Dermis microvascular lymphatic vessel endothelial cell (primary cell): ENCODE data around the gene SPTBN1. TPM values are rescaled to one million over a fixed set of nuclear protein-coding genes. Genes with fewer than 3 reads are reported as not detected.

Experiments used
- DNase-seq, 2 donors: peaks; one replicate each; pipeline versions ENCODE4 v3.0.0 to v3.0.0-alpha.2; 2010; ENCODE audit warnings: low read depth in 2 of 2
- total RNA-seq: library from RNA; depleted of rRNA; stranded (reverse); fragments of >200 nt; gene quantifications from 2 replicates; pipeline ENCODE4 v1.2.1, GENCODE V29; 2014

Gene SPTBN1
- total RNA-seq, 1 donor from 2014 or later, result 450 TPM

DNA sequence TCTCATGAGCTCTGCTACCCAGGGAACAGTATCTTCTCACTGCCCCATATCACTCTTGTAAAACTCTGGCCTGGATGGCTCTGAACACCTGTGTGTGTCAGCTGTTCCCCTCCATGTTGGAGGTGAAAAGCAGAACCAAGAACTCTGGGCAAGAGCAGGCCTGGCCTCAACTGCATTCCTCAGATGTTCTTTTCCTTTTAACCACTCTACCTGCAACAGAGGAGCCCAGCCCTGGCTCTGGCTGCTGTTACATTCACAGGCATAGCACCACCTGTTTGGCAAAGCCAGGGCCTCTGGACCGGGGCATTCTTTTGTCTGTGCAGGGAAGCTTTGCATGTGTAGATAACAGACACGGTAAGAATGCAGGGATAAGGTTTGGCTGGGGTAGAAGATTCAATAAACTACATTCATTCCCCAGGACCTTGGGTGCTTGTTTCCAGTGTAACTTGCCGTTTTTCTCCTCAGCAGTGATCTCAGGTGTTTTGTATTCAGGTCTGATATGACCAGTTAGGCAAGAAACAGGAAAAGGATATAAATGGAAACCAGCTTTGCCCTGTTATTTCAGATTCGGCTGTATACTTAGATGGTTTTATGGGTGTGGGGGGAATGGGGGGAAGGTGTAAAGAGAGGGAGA lies 95.1 kb downstream of the SPTBN1 start:
- DNase-seq, result no peak

DNA sequence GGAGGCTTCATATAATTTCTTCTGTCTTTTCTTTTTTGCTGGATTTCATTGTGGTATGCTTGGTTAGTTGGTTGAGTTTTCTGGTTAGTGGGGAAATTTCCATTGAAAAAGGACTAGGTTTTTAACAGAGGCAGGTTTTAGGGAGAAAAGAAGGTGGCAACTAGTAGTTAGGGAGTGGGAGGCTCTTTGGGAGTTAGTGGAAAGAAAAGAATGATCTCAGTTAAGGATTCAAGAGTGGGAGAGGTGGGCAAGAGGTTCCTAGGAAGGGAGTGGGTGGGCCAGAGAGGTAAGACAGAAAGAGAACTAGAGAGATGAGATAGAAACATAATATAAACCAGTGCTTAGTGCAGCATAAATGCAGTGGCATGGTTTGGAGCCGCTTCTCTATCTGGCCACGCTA lies 96.9 kb downstream of the SPTBN1 start:
- no peak for DNase-seq

DNA sequence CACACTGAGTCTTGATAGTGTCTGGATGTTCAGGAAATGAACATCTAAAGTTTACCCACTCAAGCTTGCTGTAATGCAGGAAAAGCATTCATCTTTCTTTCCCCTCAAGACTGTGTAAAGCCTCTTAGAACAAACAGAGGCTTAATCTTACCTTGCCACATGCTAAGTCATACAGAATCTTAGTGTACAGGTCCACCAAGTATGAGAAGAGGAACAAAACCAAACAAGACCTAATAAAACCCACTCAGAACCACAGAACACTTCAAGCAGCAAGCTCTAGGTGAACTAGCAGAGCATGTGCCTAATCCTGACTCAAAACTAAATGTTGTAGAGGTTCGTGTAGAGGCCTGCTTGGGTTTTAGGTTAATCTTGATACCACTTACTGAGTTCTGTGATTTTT lies 97.6 kb downstream of the SPTBN1 start:
- DNase-seq, result no peak

DNA sequence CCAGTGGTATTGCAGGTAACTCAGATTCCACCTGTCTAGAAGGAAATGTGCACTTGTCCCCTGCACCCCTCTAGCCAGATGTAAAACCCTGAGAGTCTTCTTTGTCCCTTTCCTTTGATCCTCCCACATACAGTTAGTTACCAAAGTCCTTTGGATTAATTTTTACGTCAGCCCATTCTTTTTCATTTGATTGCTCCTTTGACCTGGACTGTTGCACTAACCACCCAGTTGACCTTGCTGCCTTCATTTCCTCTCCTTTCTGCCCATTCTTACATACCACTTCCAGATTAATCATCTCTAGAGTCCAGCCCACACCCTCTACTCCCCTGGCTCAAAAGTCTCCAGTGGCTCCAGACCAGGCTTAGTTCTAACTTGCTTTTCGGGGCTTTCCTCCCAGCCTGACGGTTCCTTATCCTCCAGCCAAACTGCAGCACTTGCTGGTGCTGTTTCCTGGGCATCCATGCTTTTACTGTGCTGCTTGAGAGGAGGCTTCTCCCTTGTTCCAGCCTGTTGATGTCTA lies 99.3 kb downstream of the SPTBN1 start:
- no peak for DNase-seq

DNA sequence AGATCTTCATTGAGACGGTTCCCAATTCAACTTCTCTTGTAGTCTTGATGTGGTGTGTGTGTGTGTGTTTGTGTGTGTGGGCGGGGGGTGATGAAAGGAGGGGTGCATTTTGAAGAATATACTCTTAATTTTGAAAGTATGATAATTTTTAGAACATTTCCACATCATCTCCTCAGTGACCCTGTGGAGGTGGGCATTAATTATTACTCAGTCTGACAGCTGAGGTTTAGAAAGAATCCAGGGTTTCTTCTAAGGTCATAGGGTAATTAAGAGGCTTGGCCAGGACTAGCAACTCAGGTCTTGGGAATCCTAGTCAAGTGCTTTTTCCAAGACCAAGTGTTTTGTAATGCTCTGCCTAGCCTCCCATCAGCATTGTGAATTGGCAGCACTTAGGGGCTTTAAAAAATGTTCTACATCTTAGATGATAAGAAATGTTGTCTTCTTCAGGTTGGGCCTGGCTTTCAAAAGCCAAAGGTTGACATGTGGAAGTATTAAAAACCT lies 100.5 kb downstream of the SPTBN1 start:
- DNase-seq, result no peak

DNA sequence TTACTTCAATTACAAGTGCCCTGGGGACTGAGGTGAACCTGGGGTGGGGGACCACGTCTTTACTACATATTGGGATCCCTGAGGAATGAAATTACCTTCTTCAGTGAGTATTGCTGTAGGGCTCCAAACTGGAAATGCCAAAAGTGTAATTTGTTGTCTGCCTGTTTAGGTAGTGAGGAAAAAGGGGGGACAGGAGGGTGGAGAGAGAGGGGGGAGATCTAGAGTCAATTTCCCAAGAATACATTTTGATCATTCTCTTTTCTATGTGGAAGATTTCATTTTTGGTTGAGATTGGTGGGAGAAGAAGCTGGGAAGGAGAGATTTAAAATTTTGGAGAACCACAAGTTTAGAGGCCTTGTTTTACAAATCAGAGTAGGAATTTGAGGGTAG lies 101.1 kb downstream of the SPTBN1 start:
- no peak for DNase-seq

DNA sequence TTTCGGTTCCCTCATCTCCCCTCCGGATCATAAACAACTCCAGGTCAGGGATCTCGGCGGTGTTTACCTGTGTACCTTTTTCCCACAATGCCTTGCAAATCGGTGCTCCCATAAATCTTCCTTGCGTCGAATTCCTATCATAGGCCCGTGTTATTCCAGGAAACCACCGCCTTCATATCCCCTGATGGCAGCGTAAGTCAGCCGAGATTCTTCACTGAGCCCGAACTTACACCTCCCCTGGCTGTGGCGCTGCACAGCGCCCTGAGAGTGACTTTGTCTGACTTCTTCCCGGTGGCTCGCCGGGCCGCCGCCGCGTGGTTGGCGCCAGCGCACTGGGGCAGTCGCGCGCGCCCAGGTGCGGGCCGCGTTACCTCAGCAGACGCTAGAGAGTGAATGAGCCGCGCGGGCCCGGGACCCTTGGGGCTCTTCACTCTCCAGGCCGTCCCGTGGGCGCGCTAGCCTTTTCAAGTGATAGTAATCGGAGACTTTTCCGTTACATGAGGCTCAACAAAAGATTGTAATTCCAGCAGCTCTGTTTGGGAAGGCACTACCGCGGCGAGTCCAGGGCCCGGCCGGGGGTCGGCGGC lies 101.6 kb downstream of the SPTBN1 start:
- peak in 1 of 2 donors; percentile 74 for DNase-seq

DNA sequence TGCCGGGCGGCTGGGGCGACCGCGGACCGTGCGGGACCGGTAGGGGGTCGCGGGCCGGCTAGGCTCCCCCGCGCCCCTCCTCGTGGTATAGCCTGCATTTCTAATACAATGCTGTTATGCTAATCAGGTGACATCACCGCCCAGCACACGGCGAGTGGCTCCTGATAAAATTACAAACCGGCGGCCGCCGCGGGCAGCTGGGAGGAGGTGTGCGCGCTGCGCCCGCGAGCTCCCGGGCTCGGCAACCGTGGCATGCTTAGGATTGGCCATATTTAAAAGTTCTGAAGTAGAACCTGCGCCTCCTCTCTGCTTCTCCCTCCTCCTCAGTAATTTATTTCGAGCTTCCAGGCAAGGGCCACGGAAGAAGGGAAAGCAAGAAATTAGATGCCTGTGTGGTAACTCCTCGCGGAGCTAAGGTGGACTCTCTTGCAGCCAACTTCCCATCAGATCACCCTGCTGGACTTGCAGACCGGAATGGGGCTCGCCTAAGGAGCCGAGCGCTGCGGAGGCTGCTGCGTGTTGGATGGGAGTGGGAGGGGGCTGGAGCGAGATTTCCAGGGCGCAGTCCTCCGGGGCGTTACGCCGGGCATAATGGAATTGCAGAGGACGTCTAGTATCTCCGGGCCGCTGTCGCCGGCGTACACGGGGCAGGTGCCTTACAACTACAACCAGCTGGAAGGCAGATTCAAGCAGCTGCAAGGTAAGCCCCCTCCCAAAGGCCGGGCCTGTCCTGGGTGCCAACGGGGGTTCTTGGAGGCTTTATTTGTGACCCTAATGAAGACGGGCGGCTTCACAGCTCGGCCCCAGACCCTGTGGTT lies 102.3 kb downstream of the SPTBN1 start:
- peak in 1 of 2 donors; percentile 87 for DNase-seq

DNA sequence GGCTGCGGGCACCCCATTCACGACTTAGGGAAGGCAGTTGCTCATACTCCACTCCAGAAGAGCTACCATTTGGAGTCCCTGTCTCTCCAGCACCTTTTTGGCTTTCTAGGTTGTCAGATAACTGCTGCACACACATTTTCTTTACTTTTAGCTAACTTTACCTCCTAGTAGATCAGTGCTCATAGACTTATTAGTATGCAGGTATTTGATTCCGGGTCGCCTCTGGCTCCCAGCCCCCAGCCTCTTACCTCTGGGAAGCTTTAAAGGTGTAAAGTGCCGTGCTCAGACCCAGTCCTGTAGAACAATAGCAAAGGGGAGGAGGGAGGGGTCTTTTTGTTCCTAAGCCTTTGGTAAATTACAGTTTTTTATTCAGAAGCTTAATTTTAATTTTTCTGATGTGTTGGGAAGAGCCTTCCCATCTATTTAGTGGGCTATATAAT lies 102.9 kb downstream of the SPTBN1 start:
- no peak for DNase-seq

DNA sequence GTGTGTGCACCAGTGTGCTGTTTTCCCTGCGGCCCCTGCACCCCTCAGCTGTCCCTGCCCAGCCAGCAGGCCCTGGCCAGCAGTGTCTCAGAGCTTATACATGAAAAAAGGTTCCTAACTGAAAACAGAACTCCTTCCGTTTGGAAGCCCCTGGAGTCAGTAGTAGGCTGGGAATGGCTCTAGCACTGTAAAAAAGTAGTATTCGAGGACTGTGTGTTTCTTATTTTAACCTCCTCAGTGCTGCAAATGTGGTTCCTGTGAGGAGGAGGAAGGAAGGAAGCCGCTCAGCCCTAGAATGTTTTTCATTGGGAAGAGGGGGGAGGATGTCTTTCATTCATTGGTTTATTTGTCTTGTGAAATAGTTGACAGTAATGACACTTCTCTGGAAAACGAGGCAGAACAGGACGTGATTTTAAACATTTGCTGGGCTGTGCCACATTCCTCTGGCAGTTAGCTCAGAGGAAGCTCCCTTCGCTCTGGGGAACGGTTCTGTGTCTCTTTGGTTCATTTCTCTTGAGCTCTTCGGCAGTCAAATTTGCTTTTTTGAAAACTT lies 103.5 kb downstream of the SPTBN1 start:
- peak; percentile 80 to 89 for DNase-seq

DNA sequence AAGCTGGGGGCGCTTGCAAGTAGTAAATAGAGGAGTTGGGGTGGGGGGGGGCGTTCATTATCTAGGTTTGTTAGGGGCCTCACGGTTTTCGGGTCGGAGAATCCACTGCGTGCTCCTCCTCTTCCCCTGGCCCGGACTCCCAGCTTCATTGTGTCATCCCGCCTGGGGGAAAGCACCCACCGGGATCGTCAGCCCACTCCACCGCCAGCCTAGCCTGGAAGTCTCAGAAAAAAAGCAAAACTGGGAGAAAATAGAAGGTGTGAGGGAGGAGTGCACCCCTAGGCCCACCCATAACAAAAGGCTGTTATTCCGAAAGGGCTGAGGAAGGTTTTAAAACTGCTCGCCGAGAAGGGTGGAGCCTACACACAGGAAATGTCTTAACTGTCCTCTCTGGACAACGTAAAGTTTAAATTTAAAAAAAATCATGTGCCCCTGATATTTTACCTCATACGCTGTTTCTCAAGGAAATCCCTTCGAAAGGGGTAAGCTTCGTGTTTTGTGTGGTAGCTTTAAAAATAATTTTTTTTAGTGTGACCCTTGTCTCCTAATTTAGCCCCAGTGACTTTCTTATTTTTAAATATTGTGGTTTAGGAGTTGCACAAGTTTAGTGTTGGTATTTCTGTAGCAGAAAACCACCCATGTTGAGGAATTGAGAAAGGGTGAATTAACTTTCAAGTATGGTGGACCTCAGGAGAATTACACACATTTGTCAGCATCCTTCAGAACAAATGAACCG lies 104.2 kb downstream of the SPTBN1 start:
- DNase-seq, result peak in 1 of 2 donors; percentile 66

DNA sequence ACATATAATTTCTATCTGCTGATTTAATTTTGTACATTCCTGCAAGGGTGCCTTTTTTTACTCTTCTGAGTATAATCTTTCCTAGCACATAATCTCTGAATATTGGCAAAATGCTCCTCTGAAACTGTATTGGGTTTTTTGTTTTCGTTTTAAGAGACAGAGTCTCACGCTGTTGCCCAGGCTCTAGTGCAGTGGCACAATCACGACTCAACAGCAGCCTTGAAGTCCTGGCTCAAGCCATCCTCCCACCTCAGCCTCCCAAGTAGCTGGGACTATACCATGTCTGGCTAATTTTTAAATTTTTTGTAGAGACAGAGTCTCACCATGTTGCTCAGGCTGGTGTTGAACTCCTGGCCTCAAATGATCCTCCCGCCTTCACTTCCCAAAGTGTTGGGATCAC lies 104.9 kb downstream of the SPTBN1 start:
- DNase-seq, result no peak

DNA sequence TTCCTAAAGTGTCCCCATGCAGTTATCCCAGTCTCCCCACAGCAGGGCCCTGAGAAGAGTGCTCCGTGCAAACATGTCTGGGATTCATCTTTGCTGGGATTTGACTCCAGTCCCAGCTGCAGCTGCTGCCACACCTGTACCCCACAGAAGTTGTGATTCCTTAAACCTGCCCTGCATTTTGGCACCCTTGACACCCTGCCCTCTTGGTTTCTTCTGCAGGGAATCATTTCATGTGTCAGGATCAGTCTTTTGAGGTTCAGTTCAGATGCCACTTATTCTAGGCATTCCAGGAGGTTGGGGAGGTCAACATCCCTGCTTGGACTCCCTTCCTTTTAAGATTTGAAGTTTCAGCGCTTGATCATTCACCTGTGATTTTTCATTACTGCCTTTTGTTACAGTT lies 108.3 kb downstream of the SPTBN1 start:
- DNase-seq, result no peak

DNA sequence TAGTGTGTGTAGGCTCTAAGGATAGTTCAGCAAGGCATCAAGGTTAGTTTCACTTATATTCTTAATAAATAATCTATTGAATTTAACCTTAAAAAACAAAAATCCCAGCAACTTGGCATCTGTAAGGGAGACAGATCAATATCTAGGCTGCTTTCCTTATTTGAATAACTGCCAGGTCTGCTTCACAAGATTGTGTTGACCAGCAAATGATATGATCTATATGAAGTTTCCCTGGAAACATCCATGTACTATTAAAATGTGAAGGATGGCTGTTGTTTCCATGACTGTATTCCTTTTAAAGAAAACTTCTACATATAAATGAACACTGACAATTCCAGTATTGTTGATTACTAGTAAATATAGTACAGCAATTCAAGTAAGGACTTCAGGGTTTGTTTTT lies 109.4 kb downstream of the SPTBN1 start:
- no peak for DNase-seq

DNA sequence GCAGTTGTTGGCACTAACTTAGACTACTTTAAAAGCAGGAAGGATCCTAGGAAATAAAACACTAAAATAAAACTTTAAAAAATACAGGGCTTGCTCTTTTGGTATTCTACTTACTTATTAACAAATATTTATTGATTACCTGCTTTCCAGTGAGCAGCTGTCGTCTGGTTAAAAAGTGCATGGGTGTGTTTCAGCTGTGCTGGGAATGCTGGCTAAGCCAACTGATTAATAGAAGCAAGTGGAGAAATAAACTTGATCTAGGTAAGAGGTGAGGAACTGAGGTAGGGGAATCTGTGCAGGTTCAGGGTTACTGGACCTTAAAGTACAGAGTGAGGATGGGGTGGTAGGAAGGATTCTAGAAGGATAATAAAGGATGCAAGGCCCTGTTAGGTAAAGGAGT lies 110.8 kb downstream of the SPTBN1 start:
- no peak for DNase-seq

DNA sequence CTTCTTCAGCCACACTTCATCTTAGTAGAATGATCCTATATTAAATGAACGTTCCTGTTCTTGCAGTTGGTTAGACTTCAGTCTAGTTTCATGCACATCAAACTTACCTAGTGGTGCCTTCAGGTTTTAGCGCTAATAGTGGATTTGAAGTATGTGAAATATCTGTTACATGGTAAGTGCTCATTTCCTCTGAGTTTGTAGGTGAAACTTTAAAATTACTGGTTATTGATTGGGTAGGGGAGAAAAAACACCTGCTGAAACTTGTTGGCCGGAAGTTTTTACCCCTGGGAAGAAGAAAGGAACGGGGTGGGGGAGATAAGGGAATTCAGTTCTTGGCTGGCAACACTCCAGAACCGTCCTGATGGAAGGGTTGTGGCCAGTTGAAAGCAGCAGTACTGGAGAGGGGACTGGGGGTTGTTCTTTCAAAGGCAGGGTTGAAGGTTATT lies 112.8 kb downstream of the SPTBN1 start:
- no peak for DNase-seq

DNA sequence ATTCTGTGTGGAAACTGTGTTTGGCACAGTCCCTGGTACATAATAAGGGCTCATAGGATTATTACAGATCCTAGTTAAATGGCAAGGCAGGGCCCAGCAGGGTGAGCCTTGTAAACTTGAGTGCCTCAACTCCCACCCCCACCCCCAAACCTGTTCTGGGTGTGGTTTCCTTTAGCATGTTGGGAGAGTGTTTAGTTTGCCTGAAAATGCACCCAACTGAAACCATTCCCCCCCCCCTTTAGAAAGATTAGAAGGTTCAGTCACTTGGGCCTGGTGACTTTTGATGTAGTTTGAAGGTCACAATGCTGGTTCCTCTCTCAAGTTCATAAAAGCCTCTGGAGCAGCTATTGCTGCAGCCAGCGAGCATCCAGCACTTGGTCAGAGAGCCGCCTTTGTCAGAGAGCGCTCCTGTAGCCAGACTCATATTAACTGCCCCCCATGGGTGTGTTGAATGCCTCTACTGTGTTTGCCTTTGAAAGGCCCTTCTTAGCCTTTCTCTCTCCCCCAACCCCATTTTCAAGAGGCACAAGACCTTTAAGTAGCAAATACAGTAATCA lies 113.7 kb downstream of the SPTBN1 start:
- no peak for DNase-seq

DNA sequence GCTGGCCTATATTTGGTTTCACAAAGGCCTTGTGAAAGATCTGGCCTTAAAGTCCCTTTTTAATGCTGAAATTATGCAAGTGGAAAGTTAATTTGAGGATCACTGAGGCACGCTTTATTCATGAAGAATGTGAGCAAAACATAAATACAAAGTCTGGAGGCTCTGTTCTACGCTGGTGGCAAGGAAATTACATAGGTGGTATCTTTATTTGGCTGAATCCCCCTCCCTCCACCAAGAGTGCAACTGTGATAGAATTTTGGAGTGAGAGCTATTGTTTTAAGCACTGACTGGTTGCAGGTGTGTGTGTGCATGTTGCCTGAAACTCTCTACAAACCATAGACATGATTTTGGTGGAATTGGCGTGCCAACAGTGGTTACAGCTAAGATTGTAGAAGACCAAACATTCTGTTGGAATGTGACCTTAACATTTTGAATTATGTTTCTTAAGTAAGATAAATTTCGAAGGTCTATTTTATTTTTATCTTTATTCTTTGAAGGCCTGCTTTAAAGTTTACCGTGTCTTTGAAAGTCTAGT lies 114.3 kb downstream of the SPTBN1 start:
- no peak for DNase-seq

DNA sequence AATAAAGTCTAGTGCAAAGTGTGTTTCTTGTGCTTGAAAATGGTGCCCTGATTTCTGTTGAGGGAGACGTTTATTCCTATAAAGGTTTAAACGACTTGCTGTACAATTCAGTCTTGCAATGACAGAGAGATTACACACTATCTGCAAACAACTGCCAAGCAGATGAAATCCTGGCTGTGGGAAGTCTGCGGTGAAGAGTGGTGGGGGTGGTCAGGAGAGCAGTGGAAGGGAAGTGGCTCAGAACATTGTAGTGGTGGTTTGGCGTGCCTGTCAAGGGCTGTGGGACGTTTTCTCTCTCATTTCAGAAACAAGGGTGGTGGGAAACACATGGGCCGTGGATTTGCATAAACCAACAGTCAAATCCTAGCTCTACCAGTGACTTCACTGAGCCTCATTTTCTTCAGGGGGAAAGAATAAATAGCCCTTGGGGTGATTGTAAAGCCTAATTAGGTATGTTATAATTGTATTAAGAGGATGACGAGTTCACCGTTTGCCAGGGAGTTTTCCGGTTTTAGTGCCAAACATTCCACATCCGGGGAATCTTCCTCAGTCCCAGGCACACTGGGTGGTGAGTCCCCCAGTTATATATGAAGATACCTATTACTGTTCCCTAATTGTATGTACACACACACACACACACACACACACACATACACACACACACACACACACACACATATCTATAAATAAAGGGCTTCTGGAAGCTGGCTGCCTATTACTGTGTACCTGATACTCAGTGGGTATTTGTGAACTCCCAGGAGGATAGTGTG lies 115.0 kb downstream of the SPTBN1 start:
- peak; percentile 36 to 89 for DNase-seq

DNA sequence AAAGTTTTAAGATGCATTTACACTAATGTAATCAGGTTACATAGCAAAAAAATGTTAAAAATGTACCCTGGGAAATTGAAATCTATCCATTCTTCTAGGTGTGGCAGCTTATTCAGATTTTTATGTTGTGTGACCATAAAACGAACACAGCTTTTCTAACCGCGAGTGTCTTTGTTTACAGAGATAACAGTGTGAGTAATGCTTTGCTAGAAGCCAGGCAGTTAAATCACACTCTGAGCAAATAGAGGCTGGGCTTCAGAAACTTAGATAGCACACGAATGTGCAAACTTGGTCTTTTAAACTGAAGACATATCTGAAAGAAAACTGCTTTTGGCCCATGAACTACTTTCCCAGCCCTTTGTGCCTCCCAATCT lies 116.1 kb downstream of the SPTBN1 start:
- DNase-seq, result peak; percentile 61 to 89
